Mucosa of rectum (tissue), 2 donors: ENCODE results near the gene C5orf34.

Source experiments
- H3K27ac ChIP-seq, 2 donors: one replicate each; pipeline ENCODE4 v1.7.0; 2013; ENCODE audit warnings: inconsistent platforms in 2 of 2, low read depth in 2 of 2, low read length in 2 of 2
- H3K27me3 ChIP-seq, 2 donors: one replicate each; pipeline ENCODE4 v1.7.0; 2013; ENCODE audit warnings: low read length in 2 of 2; ENCODE audit not compliant: control insufficient read depth in 2 of 2, insufficient read depth in 2 of 2
- H3K36me3 ChIP-seq, 2 donors: one replicate each; pipeline ENCODE4 v1.7.0; 2013; ENCODE audit warnings: low read length in 2 of 2; ENCODE audit not compliant: control insufficient read depth in 2 of 2, insufficient read depth in 2 of 2
- H3K4me1 ChIP-seq, 2 donors: one replicate each; pipeline ENCODE4 v1.7.0; 2013; ENCODE audit warnings: low read length in 2 of 2, mild to moderate bottlenecking in 1 of 2; ENCODE audit not compliant: control insufficient read depth in 2 of 2, insufficient read depth in 2 of 2
- H3K4me3 ChIP-seq, 2 donors: one replicate each; pipeline ENCODE4 v1.7.0; 2013; ENCODE audit warnings: low read length in 2 of 2
- H3K9ac ChIP-seq, 2 donors: one replicate each; pipeline ENCODE4 v1.7.0; 2013; ENCODE audit warnings: low read length in 2 of 2, low read depth in 1 of 2, mild to moderate bottlenecking in 1 of 2
- H3K9me3 ChIP-seq, 2 donors: one replicate each; pipeline ENCODE4 v1.7.0; 2013; ENCODE audit warnings: low read length in 2 of 2; ENCODE audit not compliant: control insufficient read depth in 2 of 2
- donor health status: healthy.
- donor health status: Normal muscosa, but diverticular disease.

The C5orf34 gene

DNA sequence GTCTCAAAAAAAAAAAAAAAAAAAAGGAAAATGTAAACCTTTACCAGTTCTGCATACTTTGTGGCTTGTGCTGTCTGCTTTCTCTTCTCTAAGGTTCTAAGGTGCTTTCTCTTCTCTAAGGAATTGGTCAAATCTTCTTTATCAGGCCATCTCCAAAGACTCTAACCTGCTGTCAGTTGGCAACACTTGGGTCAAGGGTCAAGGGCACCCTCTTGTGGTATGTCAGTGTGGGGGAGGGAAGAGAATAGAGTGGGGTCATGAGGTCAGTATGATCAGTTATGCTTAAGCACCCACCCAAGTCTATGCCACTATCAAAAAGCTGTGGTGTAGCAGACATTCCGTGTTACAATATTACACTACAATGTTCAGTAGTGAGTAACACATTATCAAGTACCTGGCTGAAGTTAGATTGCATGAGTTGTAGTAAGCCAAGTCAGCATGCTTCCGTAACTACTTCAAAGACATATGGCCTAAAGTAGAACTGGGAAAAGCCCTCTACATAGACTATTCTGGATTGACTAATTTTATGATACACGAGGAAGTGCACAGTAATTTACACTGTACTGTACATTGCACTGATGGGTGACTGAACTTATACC is 77.8 kb downstream of the C5orf34 start:
- Histone ChIP-seq H3K4me1 (peaks cover 8 to 9% of the 10 kb centered on the region in 2 donors), H3K4me3 (no peak overlapping the region), H3K27me3 (no peaks in the 10 kb centered on the region), H3K36me3 (no peaks in the 10 kb centered on the region), H3K9ac (no peak overlapping the region), H3K9me3 (no peaks in the 10 kb centered on the region), H3K27ac (no peak overlapping the region)
